Measurements from ENCODE around the gene ASIC4. TPM values are rescaled to one million over a fixed set of nuclear protein-coding genes. Genes with fewer than 3 reads are reported as not detected.

Gene ASIC4
- polyA plus RNA-seq, 3 donors = not detected

- Histone ChIP-seq H4K20me1 (ENCODE audit: insufficient read depth, low read length) (no peaks in the 10 kb centered on the region), H3K4me3 (replicated peaks in 1 of 3; ENCODE audit: low read depth in 2 of 3, low read length in 3 of 3) (no peak overlapping the region), H3K4me1 (ENCODE audit: control insufficient read depth in 1 of 2, insufficient read depth in 2 of 2, low read length in 2 of 2) (no peaks in the 10 kb centered on the region), H3K36me3 (replicated peaks in 1 of 2; ENCODE audit: control insufficient read depth in 1 of 2, insufficient read depth in 2 of 2, low read length in 2 of 2) (no peaks in the 10 kb centered on the region), H3K27ac (ENCODE audit: low read depth in 1 of 2, low read length in 2 of 2) (no peak overlapping the region), H3K4me2 (replicated peaks; ENCODE audit: extremely low read depth, low read length, poor library complexity, severe bottlenecking) (no peak overlapping the region), H3K79me2 (ENCODE audit: insufficient read depth, low read length) (no peaks in the 10 kb centered on the region), H3K9ac (ENCODE audit: insufficient read depth, low read length, poor library complexity, severe bottlenecking) (no peak overlapping the region), H2AFZ (ENCODE audit: insufficient read depth, low read depth, low read length, poor library complexity, severe bottlenecking) (no peak overlapping the region), H3K27me3 (ENCODE audit: control insufficient read depth in 2 of 2, insufficient read depth in 2 of 2, low read length in 2 of 2) (peaks cover 21 to 53% of the 10 kb centered on the region in 2 donors), H3K9me3 (replicated peaks in 1 of 2; ENCODE audit: control insufficient read depth in 1 of 2, insufficient read depth in 1 of 2, low read length in 2 of 2) (peaks cover 0 to 10% of the 10 kb centered on the region in 2 donors)
- no peak overlapping the region for H3K27ac Mint-ChIP-seq
- intact Hi-C loops (cut with micrococcal nuclease) = no loop called here
- DNase-seq = no peak
- peaks cover 0 to 9% (median 2%) of the 10 kb centered on the region in 7 donors for H3K9me3 Mint-ChIP-seq
- peaks cover 2% of the 10 kb centered on the region for H3K4me1 Mint-ChIP-seq
- WGBS (ENCODE audit: insufficient coverage) = 9% methylated on average over 56 of the region's 58 CpGs
- H3K27me3 Mint-ChIP-seq (ENCODE audit: low read depth in 3 of 3) = peaks cover 48 to 74% (median 61%) of the 10 kb centered on the region in 3 donors
- no peak for TF ChIP-seq CTCF (IDR thresholded peaks at IDR 0.05)
- H3K4me3 Mint-ChIP-seq = peak overlapping the region in 1 of 2 donors; percentile 75
- no peaks in the 10 kb centered on the region for H3K36me3 Mint-ChIP-seq
Measured at GRCh38 chr2:219483451-219484342, 30.6 kb upstream of the ASIC4 start.

- Mint-ChIP-seq H3K27ac (no peak overlapping the region), H3K27me3 (ENCODE audit: low read depth in 3 of 3) (peaks cover 47 to 76% (median 59%) of the 10 kb centered on the region in 3 donors), H3K36me3 (no peaks in the 10 kb centered on the region), H3K4me3 (peak overlapping the region in 1 of 2 donors; percentile 75), H3K4me1 (peaks cover 2% of the 10 kb centered on the region), H3K9me3 (peaks cover 0 to 9% (median 2%) of the 10 kb centered on the region in 7 donors)
- H4K20me1 ChIP-seq (ENCODE audit: insufficient read depth, low read length) = no peaks in the 10 kb centered on the region
- no peak overlapping the region for H3K9ac ChIP-seq (ENCODE audit: insufficient read depth, low read length, poor library complexity, severe bottlenecking)
- no peak overlapping the region for H3K27ac ChIP-seq (ENCODE audit: low read depth in 1 of 2, low read length in 2 of 2)
- H3K4me2 ChIP-seq (replicated peaks; ENCODE audit: extremely low read depth, low read length, poor library complexity, severe bottlenecking) = no peak overlapping the region
- H3K27me3 ChIP-seq (ENCODE audit: control insufficient read depth in 2 of 2, insufficient read depth in 2 of 2, low read length in 2 of 2) = peaks cover 21 to 53% of the 10 kb centered on the region in 2 donors
- no peak for TF ChIP-seq CTCF (IDR thresholded peaks at IDR 0.05)
- 1% methylated on average over 88 of the region's 89 CpGs for WGBS (ENCODE audit: insufficient coverage)
- no peaks in the 10 kb centered on the region for H3K36me3 ChIP-seq (replicated peaks in 1 of 2; ENCODE audit: control insufficient read depth in 1 of 2, insufficient read depth in 2 of 2, low read length in 2 of 2)
- no peak for DNase-seq
- intact Hi-C loops (cut with micrococcal nuclease) = no loop called here
- peaks cover 0 to 10% of the 10 kb centered on the region in 2 donors for H3K9me3 ChIP-seq (replicated peaks in 1 of 2; ENCODE audit: control insufficient read depth in 1 of 2, insufficient read depth in 1 of 2, low read length in 2 of 2)
- peak overlapping the region; percentile 13 for H2AFZ ChIP-seq (ENCODE audit: insufficient read depth, low read depth, low read length, poor library complexity, severe bottlenecking)
- H3K4me3 ChIP-seq (replicated peaks in 1 of 3; ENCODE audit: low read depth in 2 of 3, low read length in 3 of 3) = no peak overlapping the region
- no peaks in the 10 kb centered on the region for H3K4me1 ChIP-seq (ENCODE audit: control insufficient read depth in 1 of 2, insufficient read depth in 2 of 2, low read length in 2 of 2)
- H3K79me2 ChIP-seq (ENCODE audit: insufficient read depth, low read length) = no peaks in the 10 kb centered on the region
Measured at GRCh38 chr2:219484343-219485200, 29.7 kb upstream of the ASIC4 start.
